Measurements from ENCODE around the gene C16orf90.
"Not testable (repeated sequence)": the region's sequence is repeated elsewhere in the genome, so short reads cannot be mapped to it uniquely, and the experiment has no call there.

The C16orf90 gene

DNA sequence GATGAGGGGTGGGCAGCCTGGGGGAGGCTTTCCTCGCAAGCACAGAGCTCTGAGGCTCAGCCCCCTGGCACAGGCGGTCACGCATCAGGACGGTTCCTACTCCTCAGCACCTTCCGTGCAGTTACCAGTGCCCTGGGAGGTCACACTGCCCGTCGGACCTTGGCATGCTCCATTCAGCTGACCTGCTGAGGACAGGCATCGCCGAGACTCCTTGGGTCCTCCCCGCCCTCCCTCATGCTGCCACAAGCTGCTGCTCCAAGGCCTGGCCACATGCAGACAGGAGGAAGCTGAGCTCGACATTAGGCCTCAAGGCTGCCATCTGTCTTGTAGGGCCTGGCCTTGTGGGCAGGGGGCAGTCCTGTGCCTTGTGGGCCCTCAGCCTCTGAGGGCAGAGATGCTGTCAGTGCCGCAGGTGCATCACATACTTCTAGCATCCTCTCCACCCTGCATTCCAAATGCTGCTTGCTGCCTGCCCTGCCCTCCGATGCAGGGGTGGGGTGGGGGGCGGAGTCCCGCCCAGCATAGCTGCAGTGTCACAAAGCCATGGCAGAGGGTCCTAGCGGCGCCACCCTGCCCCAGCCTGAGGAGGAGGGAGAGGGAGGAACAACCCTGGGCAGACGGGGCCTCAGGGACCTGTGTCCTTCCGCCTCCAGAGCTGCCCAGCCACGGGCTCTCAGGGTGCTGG is 9.3 kb downstream of the C16orf90 start:
- H3K9me3 ChIP-seq (ENCODE audit: low read length) = no peaks in the 10 kb centered on the region
- peaks cover 39% of the 10 kb centered on the region for H3K36me3 ChIP-seq (ENCODE audit: insufficient read depth, low read length)
- H3K4me3 ChIP-seq (ENCODE audit: low read length) = no peak overlapping the region
- H2AFZ ChIP-seq (ENCODE audit: low read depth, low read length) = no peak overlapping the region
- H3K27me3 ChIP-seq (ENCODE audit: insufficient read depth, low read length) = no peaks in the 10 kb centered on the region
- H3K4me1 ChIP-seq (ENCODE audit: insufficient read depth, low read length) = peaks cover 27% of the 10 kb centered on the region

DNA sequence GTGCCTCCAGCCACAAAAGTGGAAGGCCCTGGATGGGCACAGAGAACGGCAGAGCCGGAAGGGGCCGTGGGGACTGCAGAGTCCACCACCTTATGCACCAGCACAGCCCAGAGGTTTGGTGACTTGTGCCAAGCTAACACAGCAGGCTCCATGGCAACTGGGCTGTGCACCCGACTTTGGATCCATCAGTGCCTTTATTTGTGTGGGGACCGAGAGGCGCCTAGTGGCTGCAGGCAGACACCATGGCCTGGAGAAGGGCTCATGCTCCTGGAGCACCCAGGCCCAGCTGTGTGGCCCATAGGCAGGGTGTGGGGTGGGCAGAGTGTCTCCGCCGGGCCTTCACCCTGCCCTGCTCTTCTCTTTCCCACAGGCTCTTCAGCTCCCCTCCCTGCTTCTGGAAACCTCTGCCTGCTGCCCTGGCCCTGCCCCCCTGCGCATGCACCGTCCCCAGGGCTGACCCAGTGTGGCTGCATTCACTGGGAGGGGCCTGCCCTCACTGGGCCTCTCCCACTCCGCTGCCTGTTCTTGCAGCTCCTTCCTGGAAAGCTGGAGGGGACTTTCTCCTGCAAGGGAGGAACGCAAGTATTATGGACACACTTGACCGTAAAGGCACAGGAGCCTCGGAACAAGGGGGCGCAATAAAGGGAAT is 10.1 kb downstream of the C16orf90 start:
- no peaks in the 10 kb centered on the region for H3K9me3 ChIP-seq (ENCODE audit: low read length)
- H3K27me3 ChIP-seq (ENCODE audit: insufficient read depth, low read length) = no peaks in the 10 kb centered on the region
- H3K4me1 ChIP-seq (ENCODE audit: insufficient read depth, low read length) = peaks cover 27% of the 10 kb centered on the region
- peaks cover 44% of the 10 kb centered on the region for H3K36me3 ChIP-seq (ENCODE audit: insufficient read depth, low read length)
- no peak overlapping the region for H3K4me3 ChIP-seq (ENCODE audit: low read length)
- no peak overlapping the region for H2AFZ ChIP-seq (ENCODE audit: low read depth, low read length)

DNA sequence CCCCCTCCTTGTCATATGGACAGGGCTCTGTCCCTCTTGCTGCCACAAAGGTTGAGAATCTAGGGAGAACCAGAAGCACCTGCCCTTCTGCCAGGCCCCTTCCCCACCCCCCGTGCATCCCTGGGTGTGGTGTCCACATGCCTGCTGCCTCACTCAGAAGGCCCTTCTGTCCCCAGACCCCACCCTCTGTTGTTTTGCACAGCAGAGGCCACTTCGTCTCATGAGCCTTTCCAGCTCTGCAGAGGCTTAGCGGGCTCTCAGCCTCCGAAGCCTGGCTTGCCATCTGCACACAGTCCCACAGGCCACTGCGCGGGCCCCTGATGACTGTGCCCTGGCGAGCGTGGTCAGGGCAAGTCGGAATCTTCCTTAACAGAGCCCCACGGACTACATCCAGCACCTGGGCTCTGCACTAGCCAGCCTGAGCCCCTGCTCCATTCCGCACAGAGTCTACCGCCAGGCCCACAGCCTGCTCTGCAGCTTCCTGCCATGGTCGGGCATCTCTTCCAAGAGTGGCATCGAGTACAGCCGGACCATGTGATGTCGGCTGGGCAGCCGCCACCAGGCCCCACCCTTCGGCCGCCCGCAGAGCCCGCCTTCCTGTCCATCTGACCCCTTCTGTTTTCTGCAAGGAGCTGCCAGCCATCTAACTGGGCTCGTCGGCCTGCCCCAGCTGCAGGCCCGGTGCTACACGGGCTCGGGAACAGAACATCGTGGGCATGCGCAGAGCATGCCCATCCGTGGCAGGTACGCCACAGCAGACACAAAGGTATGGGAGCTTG is 10.8 kb downstream of the C16orf90 start:
- H3K4me3 ChIP-seq (ENCODE audit: low read length) = no peak overlapping the region
- H3K36me3 ChIP-seq (ENCODE audit: insufficient read depth, low read length) = peaks cover 48% of the 10 kb centered on the region
- no peak overlapping the region for H2AFZ ChIP-seq (ENCODE audit: low read depth, low read length)
- H3K4me1 ChIP-seq (ENCODE audit: insufficient read depth, low read length) = peaks cover 27% of the 10 kb centered on the region
- H3K27me3 ChIP-seq (ENCODE audit: insufficient read depth, low read length) = no peaks in the 10 kb centered on the region
- no peaks in the 10 kb centered on the region for H3K9me3 ChIP-seq (ENCODE audit: low read length)

DNA sequence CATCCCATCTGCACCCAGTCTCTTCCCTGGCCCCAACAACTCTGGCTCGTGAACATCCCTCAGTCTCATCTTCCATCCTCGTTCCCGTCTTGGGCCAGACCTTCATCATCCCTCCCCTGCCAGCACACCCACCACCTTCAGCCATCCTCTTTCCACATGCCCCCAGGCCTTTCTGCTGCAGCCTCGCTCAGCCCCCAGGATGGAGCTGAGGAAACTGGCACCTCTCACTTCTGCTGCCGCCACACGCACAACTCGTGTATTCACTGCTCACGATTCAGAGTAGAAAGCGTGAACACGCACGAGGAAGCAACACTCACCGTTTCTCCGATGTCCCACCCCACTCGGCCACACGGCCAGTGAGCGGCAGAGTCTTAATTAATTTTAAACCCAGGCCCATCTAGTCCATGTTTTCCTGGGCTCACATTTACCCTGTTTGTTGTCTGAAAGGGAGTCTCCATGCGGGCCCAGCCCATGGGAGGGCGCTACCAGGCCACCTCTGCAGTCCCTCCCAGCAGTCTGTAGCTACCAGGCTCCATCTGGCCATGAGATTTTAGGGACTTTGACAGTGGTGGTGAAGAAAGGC is 12.5 kb downstream of the C16orf90 start:
- Histone ChIP-seq H3K36me3 (ENCODE audit: insufficient read depth, low read length) (peaks cover 52% of the 10 kb centered on the region), H3K27me3 (ENCODE audit: insufficient read depth, low read length) (no peaks in the 10 kb centered on the region), H3K4me1 (ENCODE audit: insufficient read depth, low read length) (peaks cover 36% of the 10 kb centered on the region)

DNA sequence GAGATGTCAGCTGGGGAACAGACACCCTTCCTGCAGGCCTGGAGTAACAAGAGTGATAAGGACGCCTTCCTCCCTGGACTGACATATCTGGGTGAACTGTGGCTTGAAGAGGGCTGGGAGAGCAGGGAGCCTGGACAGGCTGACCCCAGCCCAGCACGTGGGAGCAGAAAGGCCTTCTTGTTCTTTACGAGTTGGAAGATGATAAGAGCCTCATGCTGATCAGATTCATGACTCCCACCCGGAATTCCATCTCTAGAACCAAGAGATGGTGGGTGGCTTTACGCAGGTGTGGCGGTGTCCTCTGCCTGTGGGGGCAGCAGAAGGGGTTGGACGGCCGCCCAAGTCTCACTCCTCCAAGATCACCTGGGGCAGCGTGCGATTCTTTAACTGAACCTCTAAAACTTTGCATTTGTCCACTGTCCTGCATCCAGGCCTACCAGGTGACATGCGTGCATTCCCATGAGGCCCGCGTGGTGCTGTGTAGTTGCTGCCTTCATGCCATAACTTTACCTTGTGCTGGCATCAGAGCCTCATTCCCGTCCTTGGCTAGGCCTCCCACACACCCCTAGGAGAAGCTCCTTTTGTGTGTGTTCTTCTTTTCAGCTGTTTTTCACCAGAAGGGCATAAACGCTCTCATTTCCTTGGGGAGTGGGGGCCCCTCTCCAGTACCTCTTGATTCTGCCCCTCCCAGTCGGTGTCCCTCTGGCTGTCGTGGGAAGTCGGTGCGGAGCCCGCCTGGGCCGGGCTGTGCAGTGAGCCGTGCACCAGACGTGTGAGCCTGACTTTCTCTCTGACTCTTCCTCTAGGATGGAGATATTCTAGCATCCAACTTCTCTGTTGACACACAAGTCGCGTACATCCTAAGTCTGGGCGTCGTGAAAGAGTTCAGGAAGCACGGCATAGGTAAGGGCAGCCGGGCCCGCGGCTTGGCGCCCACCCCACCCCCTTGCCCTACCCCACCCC is 13.3 kb downstream of the C16orf90 start:
- Histone ChIP-seq H3K4me3 (ENCODE audit: low read length) (no peak overlapping the region), H3K27me3 (ENCODE audit: insufficient read depth, low read length) (no peaks in the 10 kb centered on the region), H2AFZ (ENCODE audit: low read depth, low read length) (no peak overlapping the region), H3K36me3 (ENCODE audit: insufficient read depth, low read length) (peaks cover 52% of the 10 kb centered on the region), H3K9me3 (ENCODE audit: low read length) (no peaks in the 10 kb centered on the region), H3K4me1 (ENCODE audit: insufficient read depth, low read length) (peaks cover 36% of the 10 kb centered on the region)

More for the DNA sequence above, 12.5 kb downstream of the C16orf90 start:
- no peak overlapping the region for H3K4me3 ChIP-seq (ENCODE audit: low read length)
- no peak overlapping the region for H2AFZ ChIP-seq (ENCODE audit: low read depth, low read length)
- H3K9me3 ChIP-seq (ENCODE audit: low read length) = no peaks in the 10 kb centered on the region

DNA sequence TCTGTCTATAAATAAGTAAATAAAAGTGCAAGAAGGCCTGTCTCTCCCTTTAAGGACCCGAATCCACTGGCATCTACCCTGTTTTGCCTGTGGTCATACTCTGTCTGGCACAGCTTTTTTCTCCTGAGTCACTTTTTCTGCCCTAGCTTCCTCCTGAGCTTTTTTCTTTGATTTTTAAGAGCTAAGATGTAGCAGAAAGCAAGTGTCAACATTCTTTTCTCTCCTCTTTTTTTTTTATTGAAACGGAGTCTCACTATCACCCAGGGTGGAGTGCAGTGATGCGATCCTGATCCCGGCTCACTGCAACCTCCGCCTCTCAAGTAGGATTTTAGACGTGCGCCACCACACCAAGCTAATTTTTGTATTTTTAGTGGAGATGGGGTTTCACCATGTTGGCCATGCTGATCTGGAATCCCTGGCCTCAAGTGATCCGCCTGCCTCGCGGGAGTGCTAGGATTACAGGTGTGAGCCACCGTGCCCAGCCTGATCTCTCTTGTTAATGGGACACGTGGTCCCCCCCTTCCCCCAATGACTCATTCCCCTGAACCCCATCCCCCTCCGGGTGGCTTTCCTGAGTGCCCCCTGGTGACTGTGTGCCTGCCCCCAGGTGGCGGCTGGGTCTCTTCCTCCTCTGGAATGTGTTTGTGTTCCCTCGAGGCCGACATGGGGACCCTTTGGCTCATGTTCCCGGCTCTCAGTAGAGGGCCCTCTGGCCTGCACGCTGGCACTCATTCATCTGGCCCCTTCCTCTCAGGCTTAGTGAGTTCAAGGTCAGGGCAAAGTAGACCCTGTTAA is 14.2 kb downstream of the C16orf90 start:
- H3K9me3 ChIP-seq (ENCODE audit: low read length) = no peaks in the 10 kb centered on the region
- H3K36me3 ChIP-seq (ENCODE audit: insufficient read depth, low read length) = peaks cover 43% of the 10 kb centered on the region
- no peaks in the 10 kb centered on the region for H3K27me3 ChIP-seq (ENCODE audit: insufficient read depth, low read length)
- H3K4me1 ChIP-seq (ENCODE audit: insufficient read depth, low read length) = peaks cover 36% of the 10 kb centered on the region
- H2AFZ ChIP-seq (ENCODE audit: low read depth, low read length) = no peak overlapping the region
- no peak overlapping the region for H3K4me3 ChIP-seq (ENCODE audit: low read length)

DNA sequence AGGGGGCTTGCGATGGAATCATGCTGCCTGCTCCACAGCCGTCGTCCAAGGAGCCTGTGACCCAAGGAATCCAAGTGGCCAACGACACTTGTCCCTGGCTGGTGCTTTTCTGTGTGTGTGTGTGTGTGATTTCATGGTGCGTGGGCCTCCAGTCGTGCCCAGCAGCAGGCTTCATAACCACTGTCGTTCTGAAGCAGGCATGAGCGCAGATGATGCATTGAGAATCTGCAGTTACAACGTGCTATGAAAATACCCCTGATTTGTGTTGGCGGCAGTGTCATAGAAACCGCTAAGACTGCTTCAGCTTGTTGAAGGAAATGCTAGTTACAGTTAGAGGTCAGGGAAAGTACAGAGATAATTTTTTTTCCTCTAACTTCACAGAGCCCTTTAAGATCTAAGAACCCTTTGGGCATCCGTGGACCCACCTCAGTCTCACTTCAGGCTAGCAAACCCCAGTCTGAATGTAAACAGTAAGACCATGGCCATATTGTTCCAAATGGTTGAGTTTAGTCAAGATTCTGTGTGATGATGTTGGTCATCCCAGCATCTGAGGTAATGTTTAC is 15.6 kb downstream of the C16orf90 start:
- no peak overlapping the region for H3K4me3 ChIP-seq (ENCODE audit: low read length)
- H3K4me1 ChIP-seq (ENCODE audit: insufficient read depth, low read length) = peaks cover 28% of the 10 kb centered on the region
- no peaks in the 10 kb centered on the region for H3K27me3 ChIP-seq (ENCODE audit: insufficient read depth, low read length)
- H3K36me3 ChIP-seq (ENCODE audit: insufficient read depth, low read length) = peaks cover 32% of the 10 kb centered on the region
- H2AFZ ChIP-seq (ENCODE audit: low read depth, low read length) = no peak overlapping the region
- no peaks in the 10 kb centered on the region for H3K9me3 ChIP-seq (ENCODE audit: low read length)

DNA sequence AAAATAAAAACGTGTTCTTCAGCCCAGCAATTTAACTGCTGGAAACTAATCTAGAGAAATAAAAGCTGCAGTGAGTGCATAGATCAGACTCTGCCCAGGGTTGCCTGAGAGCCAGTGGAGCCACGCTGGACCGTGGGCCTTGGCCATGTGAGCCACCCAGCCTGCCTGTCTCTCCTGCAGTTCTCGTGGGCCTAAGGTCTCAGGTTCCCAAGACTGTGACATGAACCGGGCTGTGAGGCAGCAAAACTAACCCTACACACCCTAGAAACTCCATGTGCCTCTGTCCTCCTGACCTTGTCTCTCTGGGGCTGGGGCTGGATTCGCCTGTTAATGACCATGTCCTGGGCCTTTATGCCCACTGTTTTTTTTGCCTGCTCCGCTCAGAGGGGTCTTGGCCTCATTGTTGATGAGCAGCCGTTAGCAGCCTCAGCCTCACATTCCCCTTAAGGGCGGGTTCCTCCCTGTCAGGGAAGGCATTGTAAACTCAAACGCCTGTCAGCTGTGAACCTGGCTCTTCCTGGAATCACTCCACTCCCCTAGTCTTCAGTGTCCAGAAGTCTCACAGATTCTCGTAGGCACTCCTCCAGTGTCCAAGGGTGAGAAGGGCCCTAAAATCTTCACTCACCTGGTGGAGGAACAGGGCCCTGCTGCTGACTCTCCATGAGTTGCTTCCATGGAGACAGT is 16.9 kb downstream of the C16orf90 start:
- H3K36me3 ChIP-seq (ENCODE audit: insufficient read depth, low read length) = peaks cover 28% of the 10 kb centered on the region
- H3K9me3 ChIP-seq (ENCODE audit: low read length) = no peaks in the 10 kb centered on the region
- H3K4me3 ChIP-seq (ENCODE audit: low read length) = no peak overlapping the region
- H3K4me1 ChIP-seq (ENCODE audit: insufficient read depth, low read length) = peaks cover 15% of the 10 kb centered on the region
- H2AFZ ChIP-seq (ENCODE audit: low read depth, low read length) = no peak overlapping the region
- no peaks in the 10 kb centered on the region for H3K27me3 ChIP-seq (ENCODE audit: insufficient read depth, low read length)

DNA sequence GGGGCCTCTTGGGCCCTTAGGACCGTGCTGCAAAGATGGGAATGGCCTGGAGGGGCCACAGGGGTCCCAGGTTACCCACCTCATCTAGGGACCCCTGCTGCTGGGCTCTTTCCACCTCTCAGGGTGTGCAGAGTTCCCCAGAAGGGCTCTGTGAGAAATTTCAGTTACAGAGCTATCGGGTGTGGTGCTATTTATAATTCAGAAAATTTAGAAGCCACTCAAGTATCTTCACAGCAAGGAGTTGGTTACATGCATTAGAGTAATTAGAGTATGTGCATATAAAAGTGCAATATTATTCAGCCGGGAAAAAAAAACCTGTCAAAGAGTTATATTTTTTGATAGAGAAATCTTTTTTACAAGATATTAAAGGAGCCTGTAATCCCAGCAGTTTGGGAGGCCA is 18.9 kb downstream of the C16orf90 start:
- Histone ChIP-seq H3K27me3 (ENCODE audit: insufficient read depth, low read length) (no peaks in the 10 kb centered on the region), H2AFZ (ENCODE audit: low read depth, low read length) (no peak overlapping the region), H3K4me3 (ENCODE audit: low read length) (no peak overlapping the region), H3K36me3 (ENCODE audit: insufficient read depth, low read length) (peaks cover 19% of the 10 kb centered on the region), H3K9me3 (ENCODE audit: low read length) (no peaks in the 10 kb centered on the region), H3K4me1 (ENCODE audit: insufficient read depth, low read length) (peaks cover 9% of the 10 kb centered on the region)

DNA sequence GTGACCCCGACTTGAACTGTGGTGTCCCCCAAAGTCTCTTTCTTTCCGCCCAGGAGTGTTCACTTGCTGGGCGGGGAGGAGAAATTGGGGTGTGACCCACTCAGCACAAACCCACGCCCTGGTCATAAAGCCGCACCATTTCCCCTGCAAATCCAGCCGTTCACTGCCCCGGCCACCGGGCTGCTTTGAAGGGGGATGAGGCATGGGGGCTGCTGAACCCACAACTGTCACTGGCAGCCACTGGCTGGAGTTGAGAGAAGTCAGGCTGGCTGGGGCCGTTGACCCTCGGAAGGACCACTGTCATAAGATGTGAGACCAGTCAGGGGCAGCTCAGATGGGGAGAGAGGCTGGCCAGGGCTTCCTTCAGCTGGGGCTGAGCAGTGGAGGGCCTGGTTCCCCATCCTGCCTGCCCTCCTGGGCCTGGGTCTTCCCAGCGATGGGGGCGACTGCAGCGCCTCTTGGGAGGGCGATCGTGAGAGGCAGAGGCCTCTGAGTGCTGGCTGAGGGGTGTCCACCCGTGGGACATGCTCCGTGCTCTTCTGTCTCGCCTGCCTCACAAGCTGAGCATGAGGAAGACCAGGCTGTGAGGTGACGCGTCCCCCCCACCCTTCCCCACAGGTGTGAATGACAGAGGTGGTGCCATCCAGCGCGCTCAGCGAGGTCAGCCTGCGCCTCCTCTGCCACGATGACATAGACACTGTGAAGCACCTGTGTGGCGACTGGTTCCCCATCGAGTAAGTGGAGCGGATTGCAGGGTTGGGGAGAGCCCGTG is 19.5 kb downstream of the C16orf90 start:
- H3K9me3 ChIP-seq (ENCODE audit: low read length) = no peaks in the 10 kb centered on the region
- H3K36me3 ChIP-seq (ENCODE audit: insufficient read depth, low read length) = peaks cover 15% of the 10 kb centered on the region
- H3K4me3 ChIP-seq (ENCODE audit: low read length) = no peak overlapping the region

DNA sequence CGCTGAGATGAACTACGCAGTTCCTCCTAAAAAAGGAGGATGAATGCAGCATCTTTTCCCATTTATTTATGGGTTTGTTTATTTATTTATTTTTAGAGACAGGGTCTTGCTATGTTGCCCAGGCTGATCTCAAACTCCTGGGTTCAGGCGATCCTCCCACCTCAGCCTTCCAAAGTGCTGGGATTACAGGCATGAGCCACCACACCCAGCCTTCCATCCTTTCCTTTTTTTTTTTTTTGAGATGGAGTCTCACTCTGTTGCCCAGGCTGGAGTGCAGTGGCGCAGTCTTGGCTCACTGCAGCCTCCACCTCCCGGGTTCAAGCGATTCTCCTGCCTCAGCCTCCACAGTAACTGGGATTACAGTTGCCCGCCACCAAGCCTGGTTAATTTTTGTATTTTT is 20.4 kb downstream of the C16orf90 start:
- H3K9me3 ChIP-seq (ENCODE audit: low read length) = not testable (repeated sequence)
- H3K36me3 ChIP-seq (ENCODE audit: insufficient read depth, low read length) = peaks cover 14% of the 10 kb centered on the region

More for the DNA sequence above, 19.5 kb downstream of the C16orf90 start:
- Histone ChIP-seq H3K27me3 (ENCODE audit: insufficient read depth, low read length) (no peaks in the 10 kb centered on the region), H2AFZ (ENCODE audit: low read depth, low read length) (no peak overlapping the region), H3K4me1 (ENCODE audit: insufficient read depth, low read length) (peaks cover 9% of the 10 kb centered on the region)

More for the DNA sequence above, 20.4 kb downstream of the C16orf90 start:
- H3K4me3 ChIP-seq (ENCODE audit: low read length); H3K27me3 ChIP-seq (ENCODE audit: insufficient read depth, low read length); H2AFZ ChIP-seq (ENCODE audit: low read depth, low read length); H3K4me1 ChIP-seq (ENCODE audit: insufficient read depth, low read length): not testable (repeated sequence)
